ENCODE data around the gene APOC4.
"Not testable (repeated sequence)": the region's sequence is repeated elsewhere in the genome, so short reads cannot be mapped to it uniquely, and the experiment has no call there.

The APOC4 gene

GRCh38 chr19:44924243-44924725, 17.8 kb upstream of the APOC4 start:
- no peak for DNase-seq

- peak; percentile 76 for DNase-seq
Measured at GRCh38 chr19:44925114-44925891, 16.7 kb upstream of the APOC4 start.

- DNase-seq = not testable (repeated sequence)
Measured at GRCh38 chr19:44926245-44927077, 15.6 kb upstream of the APOC4 start.

DNA sequence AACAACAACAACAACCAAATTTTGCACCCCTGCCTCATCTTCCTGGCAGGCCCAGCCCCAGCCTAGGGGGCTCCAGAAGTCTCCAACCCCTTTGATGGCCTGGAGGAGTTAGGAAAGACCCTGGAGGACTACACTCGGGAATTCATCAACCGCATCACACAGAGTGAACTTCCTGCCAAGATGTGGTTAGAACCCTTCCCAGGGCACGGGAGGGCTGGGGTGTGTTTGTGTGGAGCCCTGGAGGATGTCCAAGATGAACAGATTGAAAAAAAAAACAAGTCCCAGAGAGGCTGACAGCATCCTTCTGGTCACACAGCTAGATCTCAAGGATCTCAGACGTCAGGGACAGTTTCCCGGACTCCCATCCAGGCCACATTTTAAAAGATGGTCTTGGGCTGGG, 14.3 kb upstream of the APOC4 start:
- no peak for DNase-seq

- DNase-seq = no peak
Measured at GRCh38 chr19:44930088-44930487, 11.9 kb upstream of the APOC4 start.

DNA sequence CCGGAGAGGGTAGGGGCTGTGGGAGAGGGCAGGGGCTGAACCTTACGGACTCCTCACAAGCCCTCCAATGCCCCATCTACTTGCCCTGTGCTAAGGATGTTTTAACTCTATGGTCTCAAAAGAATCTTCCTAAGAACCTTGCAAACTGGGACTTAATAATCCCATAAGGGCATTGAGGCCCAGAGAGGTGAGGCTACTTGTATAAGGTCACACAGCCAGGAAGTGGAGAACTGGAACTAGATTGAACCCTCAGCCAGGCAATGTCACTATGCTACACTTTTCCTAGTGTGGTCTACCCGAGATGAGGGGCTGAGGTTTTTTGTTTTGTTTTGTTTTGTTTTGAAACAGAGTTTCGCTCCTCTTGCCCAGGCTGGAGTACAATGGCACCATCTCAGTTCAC, 10.5 kb upstream of the APOC4 start:
- DNase-seq = no peak

GRCh38 chr19:44939668-44940067, 2.4 kb upstream of the APOC4 start:
- no peak for DNase-seq

DNA sequence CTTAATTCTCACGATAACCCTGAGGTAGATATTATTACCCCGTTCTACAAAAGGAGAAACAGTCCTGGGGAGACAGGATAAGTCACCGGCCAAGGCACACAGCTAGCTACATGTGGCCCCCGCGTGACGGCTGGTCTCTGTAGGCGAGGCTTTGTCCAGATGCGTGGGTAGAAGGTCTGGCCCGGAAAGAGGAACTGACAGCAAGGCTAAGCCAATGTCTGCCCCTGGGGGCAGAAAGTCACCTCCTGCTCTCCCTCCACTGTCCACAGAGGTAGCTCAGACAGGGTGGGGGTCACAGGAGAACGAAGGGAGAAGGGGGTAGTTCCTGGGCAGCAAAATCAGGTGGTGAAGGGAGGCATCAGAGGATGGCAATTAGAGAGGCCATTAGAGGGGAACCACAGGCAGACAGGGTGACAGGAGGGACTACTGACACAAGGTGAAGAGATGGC, 1.8 kb downstream of the APOC4 start:
- DNase-seq = peak; percentile 46

- no peak for DNase-seq
Measured at GRCh38 chr19:44947041-44947581, 5.1 kb downstream of the APOC4 start.

DNA sequence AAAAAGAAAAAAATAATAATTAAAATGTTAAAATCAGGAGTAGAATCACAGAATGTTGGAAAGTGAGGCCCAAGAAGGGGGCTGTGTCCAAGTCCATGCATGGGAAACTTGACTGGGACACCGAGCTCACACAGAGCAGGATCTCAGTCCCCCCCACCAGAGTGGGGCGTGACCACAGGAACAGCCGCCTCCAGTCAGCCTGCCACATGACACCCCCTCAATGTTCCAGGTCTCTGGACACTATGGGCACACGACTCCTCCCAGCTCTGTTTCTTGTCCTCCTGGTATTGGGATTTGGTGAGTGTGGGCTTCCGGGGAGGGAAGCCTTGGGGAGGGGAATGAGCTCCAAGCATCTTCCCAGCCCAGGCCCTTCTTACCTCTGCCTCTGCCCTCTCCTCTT, 6.2 kb downstream of the APOC4 start:
- no peak for DNase-seq

- DNase-seq = no peak
Measured at GRCh38 chr19:44948763-44949374, 6.8 kb downstream of the APOC4 start.

DNA sequence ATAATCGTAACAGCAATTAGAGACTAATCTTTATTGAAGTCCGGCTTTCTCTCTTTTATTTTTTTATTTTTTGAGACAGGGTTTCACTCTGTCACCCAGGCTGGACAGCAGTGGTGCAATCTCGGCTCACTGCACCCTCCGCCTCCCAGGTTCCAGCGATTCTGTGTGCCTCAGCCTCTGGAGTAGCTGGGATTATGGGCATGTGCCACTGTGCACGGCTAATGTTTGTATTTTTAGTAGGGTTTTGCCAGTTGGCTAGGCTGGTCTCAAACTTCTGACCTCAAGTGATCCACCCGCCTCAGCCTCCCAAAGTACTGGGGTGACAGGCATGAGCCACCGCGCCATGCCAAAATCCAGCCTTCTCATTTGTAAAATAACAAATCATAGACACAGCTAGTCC, 7.5 kb downstream of the APOC4 start:
- no peak for DNase-seq

DNA sequence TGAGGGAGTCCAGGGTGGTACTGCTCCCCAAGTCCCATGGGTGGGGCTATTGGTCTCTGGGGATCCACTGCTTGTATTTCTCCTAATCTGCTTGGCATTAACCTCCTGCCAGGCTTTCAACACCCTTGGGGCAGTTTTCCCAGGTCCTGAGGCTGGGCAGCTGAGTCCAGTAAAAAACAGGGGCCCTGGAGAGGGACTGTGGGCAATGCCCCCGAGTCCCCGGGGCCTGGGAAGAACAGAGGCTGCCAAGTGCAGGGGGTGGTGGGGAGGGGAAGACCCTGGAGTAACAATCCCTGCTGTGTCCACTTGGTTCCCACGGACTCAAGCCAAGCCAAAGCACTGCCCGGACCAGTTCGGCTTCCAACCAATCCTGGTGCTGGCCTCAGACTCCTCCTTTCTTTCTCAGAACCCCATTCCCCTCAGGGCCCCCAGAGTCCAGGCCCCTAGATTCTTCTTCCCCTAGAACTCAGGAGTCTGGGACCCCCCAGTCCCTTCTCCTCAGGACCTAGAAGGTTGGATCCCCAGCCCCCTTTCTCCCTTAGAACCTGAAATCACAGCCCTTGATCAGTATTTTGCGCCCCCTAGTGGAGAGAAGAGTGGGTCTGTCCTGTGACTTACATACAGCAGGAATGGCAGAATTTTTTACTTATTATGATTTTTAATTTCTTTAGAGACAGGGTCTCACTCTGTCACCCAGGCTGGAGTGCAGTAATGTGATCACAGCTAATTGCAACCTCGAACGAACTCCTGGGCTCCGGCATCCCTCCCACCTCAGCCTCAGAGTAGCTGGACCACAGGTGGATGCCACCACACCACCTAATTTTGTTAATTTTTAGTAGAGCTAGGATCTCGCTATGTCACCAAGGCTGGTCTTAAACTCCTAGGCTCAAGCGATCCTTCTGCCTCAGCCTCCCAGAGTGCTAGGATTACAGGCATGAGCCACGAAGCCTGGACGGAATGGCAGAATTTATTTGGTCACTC, 9.4 kb downstream of the APOC4 start:
- DNase-seq = peak; percentile 89

DNA sequence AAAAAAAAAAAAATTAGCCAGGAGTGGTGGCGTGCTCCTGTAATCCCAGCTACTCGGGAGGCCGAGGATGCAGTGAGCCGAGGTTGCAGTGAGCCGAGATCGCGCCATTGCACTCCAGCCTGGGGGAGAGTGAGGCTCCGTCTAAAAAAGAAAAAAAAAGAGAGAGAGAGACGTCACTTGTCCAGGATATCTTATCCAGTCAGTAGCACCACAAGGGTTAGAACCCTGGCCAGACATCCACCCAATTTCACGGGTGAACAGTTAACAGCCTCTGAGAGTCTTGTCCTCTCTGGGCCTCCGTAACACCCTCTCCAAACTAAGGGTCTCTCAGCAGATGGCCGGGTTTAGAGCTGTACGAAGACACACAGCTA, 12.2 kb downstream of the APOC4 start:
- no peak for DNase-seq

DNA sequence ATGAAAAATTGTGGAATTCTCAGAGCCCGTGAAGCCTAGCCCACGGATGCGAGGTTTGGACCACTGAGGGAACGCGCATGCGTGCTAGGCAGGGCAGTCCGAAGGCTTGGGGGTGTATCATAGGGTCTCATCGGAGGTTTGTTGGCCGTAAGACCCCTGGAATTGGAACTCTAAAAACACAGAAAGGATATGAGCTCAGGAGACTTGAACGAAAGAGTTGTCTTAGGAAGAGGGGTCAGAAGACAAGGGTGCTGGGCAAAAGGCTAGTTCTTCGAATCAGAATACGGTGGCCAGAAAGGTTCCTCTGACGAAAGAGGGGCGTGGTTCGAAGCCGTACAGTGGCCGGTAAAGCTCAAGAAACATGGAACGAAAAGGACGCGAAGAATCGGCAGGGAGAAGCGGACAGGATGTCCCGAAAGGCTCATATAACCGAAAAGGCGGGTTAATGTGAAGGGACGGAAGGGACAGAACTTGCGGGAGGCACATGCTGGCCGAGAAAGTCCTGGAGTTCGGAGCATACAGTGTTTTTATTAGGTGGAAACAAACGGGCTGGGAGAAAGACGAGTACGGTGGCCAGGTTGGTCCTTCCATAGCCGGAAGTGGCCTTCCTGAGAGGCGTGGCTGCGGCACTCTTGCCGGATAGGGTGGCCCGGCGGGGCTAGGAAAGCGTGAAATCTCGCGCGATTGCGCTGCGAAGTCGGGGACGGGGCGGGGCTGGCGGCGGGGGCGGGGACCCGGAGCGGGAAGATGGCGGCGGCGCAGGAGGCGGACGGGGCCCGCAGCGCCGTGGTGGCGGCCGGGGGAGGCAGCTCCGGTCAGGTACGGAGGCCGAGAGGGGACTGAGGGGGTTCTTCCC, 12.8 kb downstream of the APOC4 start, which contains the start of gene CLPTM1:
CLPTM1 (plus strand) TSS at position 732 of the 856 bp plus-strand sequence; CDS start at position 748, 16 bp downstream.
- DNase-seq = peak; percentile 96

DNA sequence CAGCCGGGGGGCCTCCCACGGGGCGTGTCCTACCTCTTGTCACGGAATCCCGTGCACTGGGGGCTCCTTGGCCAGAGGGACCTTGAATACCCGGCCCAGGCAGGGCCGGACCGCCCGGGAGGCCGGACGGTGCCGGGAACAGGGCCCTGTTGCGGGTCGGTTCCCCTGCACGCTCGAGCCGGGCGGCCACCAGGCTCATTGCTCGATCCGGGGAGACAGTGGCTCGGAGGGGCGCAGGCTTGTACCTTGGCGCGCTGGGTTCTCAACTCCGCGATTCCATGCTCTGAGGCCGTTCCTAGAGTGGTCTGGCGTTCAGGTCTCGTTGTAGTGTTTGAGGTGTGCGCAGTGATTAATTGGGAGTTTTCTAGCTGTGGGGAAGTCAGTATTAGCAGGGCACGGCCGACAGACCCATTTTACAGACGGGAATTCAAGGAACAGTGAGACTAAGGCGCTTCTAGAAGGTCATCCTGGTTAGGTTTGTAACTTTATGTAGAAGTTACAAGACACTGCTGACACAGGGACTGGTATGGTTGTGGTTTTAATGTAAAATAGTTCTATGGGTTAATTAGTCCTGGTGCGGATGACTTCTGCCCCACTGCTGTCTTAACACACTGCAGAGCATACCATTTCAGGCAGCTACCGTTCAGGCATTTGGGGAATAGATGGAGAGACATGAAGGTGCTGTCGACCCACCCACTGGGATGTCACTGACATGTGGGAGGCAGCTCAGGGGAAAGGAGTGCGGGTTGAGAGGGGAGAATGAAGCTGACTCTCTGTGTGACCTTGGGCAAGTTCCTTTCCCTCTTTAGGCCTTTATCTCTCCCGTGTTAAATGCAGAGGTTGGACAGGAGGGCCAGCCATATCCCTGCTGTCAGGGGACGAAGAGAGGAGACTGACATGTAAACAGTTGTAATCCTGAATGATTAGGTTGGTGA, 13.7 kb downstream of the APOC4 start:
- DNase-seq = no peak

GRCh38 chr19:44957526-44957925, 15.5 kb downstream of the APOC4 start:
- no peak for DNase-seq

- DNase-seq = no peak
Measured at GRCh38 chr19:44958090-44958489, 16.1 kb downstream of the APOC4 start.

DNA sequence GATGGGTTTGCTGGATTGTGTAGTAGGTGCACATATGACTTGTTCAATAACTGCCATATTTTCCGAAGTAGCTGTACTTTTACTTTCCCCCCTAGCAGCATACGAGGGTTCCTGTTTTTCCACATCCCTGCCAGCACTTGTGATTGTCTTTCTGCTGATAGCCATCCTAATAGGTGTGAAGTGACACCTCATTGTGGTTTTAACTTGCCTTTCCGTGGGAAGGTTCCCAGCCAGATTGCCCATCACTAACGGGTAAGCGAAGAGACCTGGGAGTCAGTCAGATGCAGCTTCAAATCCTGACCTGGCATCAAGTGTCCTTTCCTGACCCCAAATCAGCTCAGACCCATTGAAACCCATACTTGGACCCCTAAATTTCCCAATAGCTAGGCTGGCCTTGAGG, 17.7 kb downstream of the APOC4 start:
- no peak for DNase-seq

All from midbrain (tissue), 1 donor.